ENCODE measurements around the gene SFMBT1. TPM values are rescaled to one million over a fixed set of nuclear protein-coding genes. Genes with fewer than 3 reads are reported as not detected.

Gene SFMBT1
- total and polyA plus RNA-seq, 9 of the 15 experiments (the other 6 are each of a cell fraction or from before 2014, with no cell fraction given) = 0.76 to 6.6 (median 3.6) TPM

DNA sequence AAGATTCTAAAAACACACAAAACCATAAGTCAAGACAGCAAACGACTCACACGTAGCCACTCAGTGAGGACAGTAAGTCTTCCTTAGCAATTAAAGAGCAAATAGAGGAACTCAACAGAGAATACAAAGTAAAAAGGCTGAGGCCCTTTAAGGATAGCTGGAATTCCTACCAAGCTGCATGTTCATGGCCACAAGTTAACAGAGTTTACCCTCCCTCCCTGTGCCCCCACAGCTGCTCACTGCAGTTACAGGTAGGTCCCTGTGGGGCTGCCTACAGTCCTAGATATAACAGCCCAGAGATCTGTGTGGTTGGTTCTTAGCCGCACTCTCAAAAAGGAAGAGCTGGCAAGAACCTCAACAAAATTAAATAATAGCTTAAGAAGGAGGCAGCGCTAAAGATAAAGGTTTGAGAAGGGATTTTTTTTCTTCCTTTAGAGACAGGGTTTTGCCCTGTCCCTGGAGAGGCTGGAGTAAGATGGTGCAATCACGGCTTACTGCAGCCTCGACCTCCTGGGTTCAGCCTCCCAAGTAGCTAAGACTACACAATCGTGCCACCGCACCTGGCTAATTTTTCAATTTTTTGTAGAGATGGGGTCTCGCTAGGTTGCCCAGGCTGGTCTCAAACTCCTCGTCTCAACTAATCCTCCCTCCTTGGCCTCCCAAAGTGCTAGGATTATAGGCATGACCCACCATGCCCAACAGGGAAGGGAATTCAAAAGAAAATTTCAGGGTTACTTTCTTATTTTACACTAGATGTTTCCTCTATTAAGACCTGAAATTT, 19.3 kb downstream of the SFMBT1 start:
- Histone ChIP-seq H4K20me1 (replicated peaks; ENCODE audit: control insufficient read depth, insufficient read depth, low read length) (no peaks in the 10 kb centered on the region), H3K4me3 (no peak overlapping the region), H3K9ac (ENCODE audit: insufficient read depth in 1 of 2, low read depth in 2 of 2, low read length in 2 of 2) (no peak overlapping the region), H3K27ac (ENCODE audit: extremely low read depth, low read depth, low read length) (no peak overlapping the region), H3K4me1 (replicated peaks in 1 of 2; ENCODE audit: control insufficient read depth in 2 of 2, insufficient read depth in 2 of 2, low read length in 2 of 2) (peaks cover 0 to 6% of the 10 kb centered on the region in 2 experiments; a peak in 2 of 5 replicates), H2AFZ (ENCODE audit: low read depth, low read length) (no peak overlapping the region), H3K27me3 (ENCODE audit: control insufficient read depth in 2 of 2, insufficient read depth in 2 of 2, low read length in 2 of 2) (no peaks in the 10 kb centered on the region), H3K79me2 (ENCODE audit: control insufficient read depth, insufficient read depth, low read length) (peaks cover 6% of the 10 kb centered on the region), H3K9me1 (ENCODE audit: control insufficient read depth, insufficient read depth, low read length) (no peaks in the 10 kb centered on the region), H3K9me3 (replicated peaks; ENCODE audit: control insufficient read depth, insufficient read depth, low read depth, low read length) (no peaks in the 10 kb centered on the region), H3K4me2 (ENCODE audit: insufficient read depth, low read length) (no peak overlapping the region), H3K36me3 (ENCODE audit: control insufficient read depth, insufficient read depth, low read length) (no peaks in the 10 kb centered on the region)
- TF ChIP-seq ZNF75A (CRISPR knock-in tag; IDR thresholded peaks at IDR 0.05) = no peak
- no peak for TF ChIP-seq HDAC8 (tag; IDR thresholded peaks at IDR 0.05)
- no peak for FAIRE-seq
- in situ Hi-C loops (cut with MboI) (no loop called here), intact Hi-C loops (cut with micrococcal nuclease) (no loop called here)
- ChIA-PET CTCF (ENCODE audit: low intra/inter-chr PET ratio) (no interaction called here), POLR2A (interaction anchor here (1.5 to 1.7 kb wide), 2 partner anchors 10 to 18 kb away, joined by 6 read pairs; no protein-coding TSS in a partner anchor)
- no TSS peak for BruUV-seq (replicated peaks)
- WGBS (ENCODE audit: insufficient coverage, low coverage, missing lambda C conversion rate) = 58% methylated on average over 7 of the region's 10 CpGs
- ATAC-seq = peak; percentile 69
- DNase-seq (ENCODE audit: extremely low read depth in 1 of 4, low spot score in 3 of 4) = no peak

DNA sequence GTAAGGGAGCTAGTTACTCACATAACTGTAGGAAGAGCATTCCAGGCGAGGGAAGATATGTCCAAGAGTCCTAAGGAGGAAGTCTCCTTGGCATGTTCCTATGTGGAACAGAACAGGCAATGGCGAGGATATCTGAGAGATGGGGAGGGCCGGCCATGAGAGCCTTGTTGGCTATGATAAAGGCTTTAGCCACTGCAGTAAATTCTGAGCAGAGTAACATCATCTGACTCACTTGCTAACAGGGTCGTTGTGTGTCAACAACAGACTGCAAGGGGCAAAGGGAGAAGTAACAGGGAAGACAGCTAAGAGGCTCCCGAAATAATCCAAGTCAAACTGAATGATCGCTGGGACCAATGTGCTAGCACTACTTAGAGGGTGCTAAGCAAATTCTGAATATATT, 21.6 kb downstream of the SFMBT1 start:
- Histone ChIP-seq H4K20me1 (replicated peaks; ENCODE audit: control insufficient read depth, insufficient read depth, low read length) (no peaks in the 10 kb centered on the region), H3K36me3 (ENCODE audit: control insufficient read depth, insufficient read depth, low read length) (no peaks in the 10 kb centered on the region), H3K4me1 (replicated peaks in 1 of 2; ENCODE audit: control insufficient read depth in 2 of 2, insufficient read depth in 2 of 2, low read length in 2 of 2) (peaks cover 0 to 6% of the 10 kb centered on the region in 2 experiments; a peak in 2 of 5 replicates), H3K27ac (ENCODE audit: extremely low read depth, low read depth, low read length) (no peak overlapping the region), H3K9ac (ENCODE audit: insufficient read depth in 1 of 2, low read depth in 2 of 2, low read length in 2 of 2) (no peak overlapping the region), H3K4me2 (ENCODE audit: insufficient read depth, low read length) (no peak overlapping the region), H3K79me2 (ENCODE audit: control insufficient read depth, insufficient read depth, low read length) (peaks cover 3% of the 10 kb centered on the region; the same call in 1 of the 3 replicates), H2AFZ (ENCODE audit: low read depth, low read length) (no peak overlapping the region), H3K9me3 (replicated peaks; ENCODE audit: control insufficient read depth, insufficient read depth, low read depth, low read length) (no peaks in the 10 kb centered on the region), H3K4me3 (no peak overlapping the region), H3K27me3 (ENCODE audit: control insufficient read depth in 2 of 2, insufficient read depth in 2 of 2, low read length in 2 of 2) (no peaks in the 10 kb centered on the region), H3K9me1 (ENCODE audit: control insufficient read depth, insufficient read depth, low read length) (no peaks in the 10 kb centered on the region)
- ChIA-PET POLR2A (interaction anchor here (1.9 kb wide), 1 partner anchor 9 kb away, joined by 4 read pairs; no protein-coding TSS in a partner anchor), CTCF (ENCODE audit: low intra/inter-chr PET ratio) (no interaction called here)
- no TSS peak for BruUV-seq (replicated peaks)
- no peak for DNase-seq (ENCODE audit: extremely low read depth in 1 of 4, low spot score in 3 of 4)
- no peak for FAIRE-seq
- intact Hi-C loops (cut with micrococcal nuclease) = no loop called here
- ATAC-seq = no peak
- WGBS (ENCODE audit: insufficient coverage, low coverage, missing lambda C conversion rate) = 39% methylated on average over 6 of the region's 6 CpGs
- in situ Hi-C loops (cut with MboI) = no loop called here
- TF ChIP-seq, protein P1, sequence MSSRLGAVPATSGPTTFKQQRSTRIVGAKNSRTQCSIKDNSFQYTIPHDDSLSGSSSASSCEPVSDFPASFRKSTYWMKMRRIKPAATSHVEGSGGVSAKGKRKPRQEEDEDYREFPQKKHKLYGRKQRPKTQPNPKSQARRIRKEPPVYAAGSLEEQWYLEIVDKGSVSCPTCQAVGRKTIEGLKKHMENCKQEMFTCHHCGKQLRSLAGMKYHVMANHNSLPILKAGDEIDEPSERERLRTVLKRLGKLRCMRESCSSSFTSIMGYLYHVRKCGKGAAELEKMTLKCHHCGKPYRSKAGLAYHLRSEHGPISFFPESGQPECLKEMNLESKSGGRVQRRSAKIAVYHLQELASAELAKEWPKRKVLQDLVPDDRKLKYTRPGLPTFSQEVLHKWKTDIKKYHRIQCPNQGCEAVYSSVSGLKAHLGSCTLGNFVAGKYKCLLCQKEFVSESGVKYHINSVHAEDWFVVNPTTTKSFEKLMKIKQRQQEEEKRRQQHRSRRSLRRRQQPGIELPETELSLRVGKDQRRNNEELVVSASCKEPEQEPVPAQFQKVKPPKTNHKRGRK (tag; IDR thresholded peaks at IDR 0.05) = no peak
- TF ChIP-seq YBX1 (IDR thresholded peaks at IDR 0.05) = no peak
- no peak for TF ChIP-seq SAP30 (IDR thresholded peaks at IDR 0.05; ENCODE audit: borderline replicate concordance, insufficient read depth, low read depth, low read length, poor library complexity, severe bottlenecking)
- TF ChIP-seq MAZ (CRISPR knock-in tag; conservative IDR thresholded peaks at IDR 0.05 in 1 of 2, IDR thresholded peaks at IDR 0.05 in 1 of 2) = no peak
- no peak for TF ChIP-seq ZNF143 (CRISPR knock-in tag; IDR thresholded peaks at IDR 0.05)
- TF ChIP-seq RBM34 (IDR thresholded peaks at IDR 0.05; ENCODE audit: borderline replicate concordance, insufficient read depth, low read length) = no peak
- TF ChIP-seq, protein P2, sequence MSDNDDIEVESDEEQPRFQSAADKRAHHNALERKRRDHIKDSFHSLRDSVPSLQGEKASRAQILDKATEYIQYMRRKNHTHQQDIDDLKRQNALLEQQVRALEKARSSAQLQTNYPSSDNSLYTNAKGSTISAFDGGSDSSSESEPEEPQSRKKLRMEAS (CRISPR knock-in tag; IDR thresholded peaks at IDR 0.05) = no peak
- TF ChIP-seq, protein P3, sequence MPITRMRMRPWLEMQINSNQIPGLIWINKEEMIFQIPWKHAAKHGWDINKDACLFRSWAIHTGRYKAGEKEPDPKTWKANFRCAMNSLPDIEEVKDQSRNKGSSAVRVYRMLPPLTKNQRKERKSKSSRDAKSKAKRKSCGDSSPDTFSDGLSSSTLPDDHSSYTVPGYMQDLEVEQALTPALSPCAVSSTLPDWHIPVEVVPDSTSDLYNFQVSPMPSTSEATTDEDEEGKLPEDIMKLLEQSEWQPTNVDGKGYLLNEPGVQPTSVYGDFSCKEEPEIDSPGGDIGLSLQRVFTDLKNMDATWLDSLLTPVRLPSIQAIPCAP (CRISPR knock-in tag; IDR thresholded peaks at IDR 0.05; ENCODE audit: borderline replicate concordance) = no peak
- TF ChIP-seq SRSF9 (IDR thresholded peaks at IDR 0.05; ENCODE audit: borderline replicate concordance, low read depth, low read length) = no peak
- TF ChIP-seq ILK (tag; IDR thresholded peaks at IDR 0.05; ENCODE audit: borderline replicate concordance, low read depth) = no peak

Data from K562 (cell line).